Progenitor cell of endocrine pancreas (in vitro differentiated cells): ENCODE data around the gene EIF4E2. TPM values are rescaled to one million over a fixed set of nuclear protein-coding genes. Genes with fewer than 3 reads are reported as not detected.

Source experiments
- DNase-seq: peaks from one replicate; pipeline ENCODE4 v3.0.0; 2021; ENCODE audit warnings: low spot score; ENCODE audit not compliant: unreplicated experiment
- H3K27ac Mint-ChIP-seq: 2 replicates; pipeline ENCODE4 v1.8.0; 2021; ENCODE audit warnings: mild to moderate bottlenecking, moderate library complexity, mixed read lengths
- H3K27me3 Mint-ChIP-seq: 2 replicates; pipeline ENCODE4 v1.8.0; 2021; ENCODE audit warnings: mixed read lengths
- H3K36me3 Mint-ChIP-seq: 2 replicates; pipeline ENCODE4 v1.8.0; 2022; ENCODE audit warnings: mixed read lengths; ENCODE audit not compliant: insufficient read depth
- H3K4me1 Mint-ChIP-seq: 2 replicates; pipeline ENCODE4 v1.8.0; 2021; ENCODE audit warnings: low read depth, mixed read lengths
- H3K4me3 Mint-ChIP-seq: 2 replicates; pipeline ENCODE4 v1.8.0; 2021; ENCODE audit warnings: low read depth, mild to moderate bottlenecking, moderate library complexity, mixed read lengths
- H3K9me3 Mint-ChIP-seq: 2 replicates; pipeline ENCODE4 v1.8.0; 2021; ENCODE audit warnings: low read depth, mixed read lengths
- total RNA-seq: library from RNA; stranded (reverse); gene quantifications from 2 replicates; pipeline ENCODE4 v1.2.1, GENCODE V29; 2021
- TF ChIP-seq, protein P1 (sequence below): fragments of 200-600 bp; sonication (generic); IDR thresholded peaks from one replicate; pipeline ENCODE4 v1.5.0; 2021; ENCODE audit warnings: antibody characterized with exemption, mild to moderate bottlenecking; ENCODE audit not compliant: unreplicated experiment

The EIF4E2 gene
- total RNA-seq, 1 donor from 2014 or later: 81.9 TPM

- peaks cover 4% of the 10 kb centered on the region for H3K4me1 Mint-ChIP-seq
- DNase-seq: no peak
- H3K9me3 Mint-ChIP-seq: no peaks in the 10 kb centered on the region
- peak overlapping the region; percentile 74 for H3K4me3 Mint-ChIP-seq
- H3K36me3 Mint-ChIP-seq: no peaks in the 10 kb centered on the region
- H3K27ac Mint-ChIP-seq: no peak overlapping the region
- TF ChIP-seq, protein P1, sequence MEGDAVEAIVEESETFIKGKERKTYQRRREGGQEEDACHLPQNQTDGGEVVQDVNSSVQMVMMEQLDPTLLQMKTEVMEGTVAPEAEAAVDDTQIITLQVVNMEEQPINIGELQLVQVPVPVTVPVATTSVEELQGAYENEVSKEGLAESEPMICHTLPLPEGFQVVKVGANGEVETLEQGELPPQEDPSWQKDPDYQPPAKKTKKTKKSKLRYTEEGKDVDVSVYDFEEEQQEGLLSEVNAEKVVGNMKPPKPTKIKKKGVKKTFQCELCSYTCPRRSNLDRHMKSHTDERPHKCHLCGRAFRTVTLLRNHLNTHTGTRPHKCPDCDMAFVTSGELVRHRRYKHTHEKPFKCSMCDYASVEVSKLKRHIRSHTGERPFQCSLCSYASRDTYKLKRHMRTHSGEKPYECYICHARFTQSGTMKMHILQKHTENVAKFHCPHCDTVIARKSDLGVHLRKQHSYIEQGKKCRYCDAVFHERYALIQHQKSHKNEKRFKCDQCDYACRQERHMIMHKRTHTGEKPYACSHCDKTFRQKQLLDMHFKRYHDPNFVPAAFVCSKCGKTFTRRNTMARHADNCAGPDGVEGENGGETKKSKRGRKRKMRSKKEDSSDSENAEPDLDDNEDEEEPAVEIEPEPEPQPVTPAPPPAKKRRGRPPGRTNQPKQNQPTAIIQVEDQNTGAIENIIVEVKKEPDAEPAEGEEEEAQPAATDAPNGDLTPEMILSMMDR: no peak
- peaks cover 66% of the 10 kb centered on the region for H3K27me3 Mint-ChIP-seq
These were observed 47.3 kb upstream of the EIF4E2 start for GRCh38 chr2:232502911-232503808.

DNA sequence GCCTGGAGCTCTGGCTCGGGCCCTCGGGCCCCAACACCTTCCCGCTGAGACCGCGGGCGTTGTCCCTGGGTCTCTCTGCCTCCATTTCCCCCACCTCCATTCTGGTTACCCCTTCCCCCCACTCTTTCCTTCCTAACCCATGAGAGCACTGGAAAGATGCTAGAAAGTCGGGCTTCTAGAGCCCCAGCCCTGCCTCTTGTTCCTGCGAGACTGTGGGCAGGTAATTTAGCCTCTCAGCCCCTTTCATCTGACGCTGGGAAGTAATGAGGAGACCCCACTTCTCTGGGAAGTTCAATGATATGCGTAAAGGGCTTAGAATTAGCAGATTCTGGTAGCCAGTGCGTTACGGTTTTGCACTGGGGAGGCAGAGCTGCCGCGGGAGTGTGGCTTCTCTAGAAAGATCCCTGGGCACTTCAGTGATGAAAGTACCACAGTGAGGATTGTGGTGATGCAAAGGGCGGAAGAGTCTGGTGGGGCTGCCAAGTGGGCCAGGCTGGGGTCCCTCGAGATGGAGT, 46.6 kb upstream of the EIF4E2 start:
- no peak for DNase-seq
- Mint-ChIP-seq H3K36me3 (no peaks in the 10 kb centered on the region), H3K27me3 (peaks cover 60% of the 10 kb centered on the region), H3K4me1 (peaks cover 4% of the 10 kb centered on the region), H3K27ac (no peak overlapping the region), H3K4me3 (peak overlapping the region; percentile 60), H3K9me3 (no peaks in the 10 kb centered on the region)
- TF ChIP-seq, protein P1: no peak

DNA sequence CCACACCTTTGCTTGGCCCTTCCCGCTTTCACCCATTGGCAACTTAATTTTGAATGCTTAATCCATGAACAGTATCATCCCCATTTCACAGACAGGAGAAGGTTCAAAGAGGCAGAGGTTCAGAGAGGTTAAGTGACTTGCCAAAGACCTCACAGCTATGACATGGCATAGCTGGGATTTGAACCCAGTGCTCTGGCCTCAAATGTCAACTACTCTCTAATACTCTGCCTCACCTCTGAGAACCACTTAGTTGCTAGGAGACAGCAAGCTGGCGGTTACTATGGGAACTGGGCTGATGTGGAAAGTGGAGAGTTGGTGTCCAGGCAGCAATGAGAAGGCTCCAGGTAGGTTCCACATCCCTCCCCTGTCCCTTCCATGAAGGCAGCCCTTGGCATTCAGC, 46.1 kb upstream of the EIF4E2 start:
- TF ChIP-seq, protein P1: no peak
- peaks cover 57% of the 10 kb centered on the region for H3K27me3 Mint-ChIP-seq
- peak overlapping the region; percentile 30 for H3K4me3 Mint-ChIP-seq
- no peak overlapping the region for H3K27ac Mint-ChIP-seq
- DNase-seq: no peak
- H3K36me3 Mint-ChIP-seq: no peaks in the 10 kb centered on the region
- H3K9me3 Mint-ChIP-seq: no peaks in the 10 kb centered on the region
- H3K4me1 Mint-ChIP-seq: peaks cover 4% of the 10 kb centered on the region

DNA sequence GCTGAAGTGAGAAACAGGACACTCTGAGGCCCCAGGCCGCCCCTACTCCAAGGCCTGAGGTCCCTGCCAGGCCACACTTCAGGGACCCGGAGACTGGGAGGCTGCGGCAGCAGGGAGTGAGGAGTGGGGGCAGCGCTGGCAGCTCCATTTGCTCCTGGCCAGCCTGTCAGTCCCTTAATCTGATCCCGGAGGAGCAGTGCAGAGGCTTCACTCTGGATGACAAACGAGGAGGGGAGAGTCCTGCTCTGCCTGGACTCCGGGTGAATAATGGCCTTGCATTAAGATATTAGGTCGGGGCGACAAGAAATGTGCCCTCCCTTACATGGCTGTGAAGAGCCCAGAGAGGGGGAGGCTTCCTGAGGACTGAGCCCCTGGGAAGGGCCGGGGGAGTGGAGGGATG, 44.6 kb upstream of the EIF4E2 start:
- DNase-seq: no peak
- Mint-ChIP-seq H3K9me3 (no peaks in the 10 kb centered on the region), H3K36me3 (no peaks in the 10 kb centered on the region), H3K27me3 (peaks cover 48% of the 10 kb centered on the region), H3K4me3 (no peak overlapping the region), H3K27ac (no peak overlapping the region), H3K4me1 (peaks cover 4% of the 10 kb centered on the region)
- TF ChIP-seq, protein P1: no peak

DNA sequence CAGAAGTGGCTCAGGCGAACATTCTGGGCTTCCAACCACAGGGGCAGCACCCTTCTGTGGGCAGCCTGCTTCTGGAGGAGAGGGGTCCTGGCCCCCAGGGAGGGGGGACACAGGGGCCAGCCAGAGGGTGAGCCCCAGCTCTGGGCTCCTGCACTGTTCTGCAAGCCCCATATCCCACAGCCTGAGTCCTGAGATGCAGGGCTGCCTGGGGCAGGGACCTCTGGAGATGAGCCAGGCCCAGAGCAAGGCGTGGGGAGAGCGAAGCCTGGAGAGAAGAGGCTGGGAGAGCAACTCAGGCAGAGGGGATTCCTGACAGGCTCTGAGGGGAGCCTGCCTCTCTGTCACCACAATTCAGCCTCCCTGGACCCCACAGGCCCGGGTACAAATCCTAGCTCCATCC, 43.8 kb upstream of the EIF4E2 start:
- Mint-ChIP-seq H3K4me1 (peaks cover 4% of the 10 kb centered on the region), H3K36me3 (no peaks in the 10 kb centered on the region), H3K27ac (no peak overlapping the region), H3K9me3 (no peaks in the 10 kb centered on the region), H3K4me3 (no peak overlapping the region), H3K27me3 (peaks cover 48% of the 10 kb centered on the region)
- DNase-seq: no peak
- TF ChIP-seq, protein P1: no peak
